Mucosa of rectum (tissue), 2 donors: ENCODE results near the gene PLB1.

ENCODE experiments used
- H3K27ac ChIP-seq, 2 donors: one replicate each; pipeline ENCODE4 v1.7.0; 2013; ENCODE audit warnings: inconsistent platforms in 2 of 2, low read depth in 2 of 2, low read length in 2 of 2
- H3K27me3 ChIP-seq, 2 donors: one replicate each; pipeline ENCODE4 v1.7.0; 2013; ENCODE audit warnings: low read length in 2 of 2; ENCODE audit not compliant: control insufficient read depth in 2 of 2, insufficient read depth in 2 of 2
- H3K36me3 ChIP-seq, 2 donors: one replicate each; pipeline ENCODE4 v1.7.0; 2013; ENCODE audit warnings: low read length in 2 of 2; ENCODE audit not compliant: control insufficient read depth in 2 of 2, insufficient read depth in 2 of 2
- H3K4me1 ChIP-seq, 2 donors: one replicate each; pipeline ENCODE4 v1.7.0; 2013; ENCODE audit warnings: low read length in 2 of 2, mild to moderate bottlenecking in 1 of 2; ENCODE audit not compliant: control insufficient read depth in 2 of 2, insufficient read depth in 2 of 2
- H3K4me3 ChIP-seq, 2 donors: one replicate each; pipeline ENCODE4 v1.7.0; 2013; ENCODE audit warnings: low read length in 2 of 2
- H3K9ac ChIP-seq, 2 donors: one replicate each; pipeline ENCODE4 v1.7.0; 2013; ENCODE audit warnings: low read length in 2 of 2, low read depth in 1 of 2, mild to moderate bottlenecking in 1 of 2
- H3K9me3 ChIP-seq, 2 donors: one replicate each; pipeline ENCODE4 v1.7.0; 2013; ENCODE audit warnings: low read length in 2 of 2; ENCODE audit not compliant: control insufficient read depth in 2 of 2
- donor health status: healthy.
- donor health status: Normal muscosa, but diverticular disease.

PLB1 gene

GRCh38 chr2:28647682-28648081, 151.8 kb downstream of the PLB1 start:
- Histone ChIP-seq H3K4me3 (peak overlapping the region in 1 of 2 donors; percentile 8), H3K9me3 (no peaks in the 10 kb centered on the region), H3K36me3 (no peaks in the 10 kb centered on the region), H3K27ac (peak overlapping the region; percentile 28 to 53), H3K27me3 (no peaks in the 10 kb centered on the region), H3K4me1 (peaks cover 15 to 43% of the 10 kb centered on the region in 2 donors), H3K9ac (no peak overlapping the region)

- H3K4me3 ChIP-seq: peak overlapping the region in 1 of 2 donors; percentile 8
- peak overlapping the region in 1 of 2 donors; percentile 3 for H3K9ac ChIP-seq
- H3K27me3 ChIP-seq: no peaks in the 10 kb centered on the region
- peaks cover 14 to 41% of the 10 kb centered on the region in 2 donors for H3K4me1 ChIP-seq
- no peaks in the 10 kb centered on the region for H3K36me3 ChIP-seq
- H3K9me3 ChIP-seq: no peaks in the 10 kb centered on the region
- peak overlapping the region; percentile 28 to 53 for H3K27ac ChIP-seq
Observed at GRCh38 chr2:28648147-28648546, 152.3 kb downstream of the PLB1 start.

GRCh38 chr2:28648671-28649395, 153.0 kb downstream of the PLB1 start:
- no peak overlapping the region for H3K9ac ChIP-seq
- no peaks in the 10 kb centered on the region for H3K27me3 ChIP-seq
- H3K4me1 ChIP-seq: peaks cover 14 to 36% of the 10 kb centered on the region in 2 donors
- no peak overlapping the region for H3K4me3 ChIP-seq
- H3K36me3 ChIP-seq: no peaks in the 10 kb centered on the region
- H3K9me3 ChIP-seq: no peaks in the 10 kb centered on the region
- H3K27ac ChIP-seq: peak overlapping the region; percentile 28 to 53

GRCh38 chr2:28649481-28650265, 153.8 kb downstream of the PLB1 start:
- Histone ChIP-seq H3K4me1 (peaks cover 15 to 34% of the 10 kb centered on the region in 2 donors), H3K9ac (no peak overlapping the region), H3K27ac (peak overlapping the region; percentile 16 to 53)

GRCh38 chr2:28650266-28650584, 154.4 kb downstream of the PLB1 start:
- H3K4me1 ChIP-seq: peaks cover 20 to 32% of the 10 kb centered on the region in 2 donors
- no peak overlapping the region for H3K27ac ChIP-seq
- H3K36me3 ChIP-seq: no peaks in the 10 kb centered on the region
- no peaks in the 10 kb centered on the region for H3K27me3 ChIP-seq
- H3K9me3 ChIP-seq: no peaks in the 10 kb centered on the region
- no peak overlapping the region for H3K4me3 ChIP-seq
- H3K9ac ChIP-seq: no peak overlapping the region

More at GRCh38 chr2:28649481-28650265, 153.8 kb downstream of the PLB1 start:
- H3K36me3 ChIP-seq: no peaks in the 10 kb centered on the region
- H3K27me3 ChIP-seq: no peaks in the 10 kb centered on the region
- no peaks in the 10 kb centered on the region for H3K9me3 ChIP-seq
- H3K4me3 ChIP-seq: no peak overlapping the region

- Histone ChIP-seq H3K36me3 (no peaks in the 10 kb centered on the region), H3K9me3 (no peaks in the 10 kb centered on the region), H3K9ac (no peak overlapping the region), H3K4me3 (no peak overlapping the region), H3K4me1 (peaks cover 24 to 39% of the 10 kb centered on the region in 2 donors), H3K27me3 (no peaks in the 10 kb centered on the region), H3K27ac (no peak overlapping the region)
Observed at GRCh38 chr2:28652217-28652616, 156.4 kb downstream of the PLB1 start.

GRCh38 chr2:28653892-28654662, 158.2 kb downstream of the PLB1 start:
- Histone ChIP-seq H3K27me3 (no peaks in the 10 kb centered on the region), H3K4me1 (peaks cover 26 to 31% of the 10 kb centered on the region in 2 donors), H3K36me3 (no peaks in the 10 kb centered on the region), H3K9ac (no peak overlapping the region), H3K4me3 (no peak overlapping the region), H3K27ac (peak overlapping the region; percentile 73 to 78), H3K9me3 (no peaks in the 10 kb centered on the region)

GRCh38 chr2:28654663-28655320, 158.9 kb downstream of the PLB1 start:
- H3K4me1 ChIP-seq: peaks cover 23 to 25% of the 10 kb centered on the region in 2 donors
- H3K9me3 ChIP-seq: no peaks in the 10 kb centered on the region
- no peak overlapping the region for H3K9ac ChIP-seq
- no peak overlapping the region for H3K4me3 ChIP-seq
- H3K36me3 ChIP-seq: no peaks in the 10 kb centered on the region
- peak overlapping the region; percentile 73 to 78 for H3K27ac ChIP-seq
- no peaks in the 10 kb centered on the region for H3K27me3 ChIP-seq

GRCh38 chr2:28656937-28657615, 161.2 kb downstream of the PLB1 start:
- no peaks in the 10 kb centered on the region for H3K9me3 ChIP-seq
- H3K4me3 ChIP-seq: no peak overlapping the region
- no peaks in the 10 kb centered on the region for H3K36me3 ChIP-seq
- H3K27me3 ChIP-seq: no peaks in the 10 kb centered on the region
- peak overlapping the region in 1 of 2 donors; percentile 9 for H3K9ac ChIP-seq
- peaks cover 35 to 41% of the 10 kb centered on the region in 2 donors for H3K4me1 ChIP-seq
- H3K27ac ChIP-seq: peak overlapping the region; percentile 70 to 77
